C4-2B (cell line): ENCODE measurements around the gene ZDHHC6.
A peak's percentile ranks its signal among the peaks of the same experiment; 100 is the strongest.

Source experiments
- H3K27ac ChIP-seq: fragments of 450-650 bp; 2 replicates; pipeline ENCODE4 v1.5.1; 2017
- CTCF ChIP-seq: fragments of 450-650 bp; conservative IDR thresholded peaks from 2 replicates; pipeline ENCODE4 v1.5.1; 2017; ENCODE audit warnings: mild to moderate bottlenecking
- ZFX ChIP-seq: fragments of 450-650 bp; IDR thresholded peaks from 2 replicates; pipeline ENCODE4 v1.6.1; 2017

ZDHHC6 gene

GRCh38 chr10:112446855-112447619 is at the start of gene ZDHHC6, which contains the start of gene VTI1A:
Gene ZDHHC6, minus strand, starts transcription at chr10:112446914. Its CDS starts 1,478 bp downstream, at chr10:112445436.
Gene VTI1A, plus strand, starts transcription at chr10:112447215. Its CDS starts 159 bp downstream, at chr10:112447374.
- H3K27ac ChIP-seq = peak within 1 kb of the TSS; percentile 89
- TF ChIP-seq ZFX (0 out of 2 replicates have a peak, but pooled peaks have one; percentile 1), CTCF (peak; percentile 35)

- no peak for TF ChIP-seq CTCF
- TF ChIP-seq ZFX = no peak
- no peak overlapping the region for H3K27ac ChIP-seq
Observed at GRCh38 chr10:112492736-112493135, 46.0 kb upstream of the ZDHHC6 start.

GRCh38 chr10:112491144-112491543 is 44.4 kb upstream of the ZDHHC6 start:
- H3K27ac ChIP-seq = no peak overlapping the region
- TF ChIP-seq ZFX (no peak), CTCF (no peak)

- H3K27ac ChIP-seq = no peak overlapping the region
- TF ChIP-seq CTCF (no peak), ZFX (no peak)
Observed at GRCh38 chr10:112490545-112490944, 43.8 kb upstream of the ZDHHC6 start.

- no peak overlapping the region for H3K27ac ChIP-seq
- TF ChIP-seq ZFX = no peak
- TF ChIP-seq CTCF = no peak
Observed at GRCh38 chr10:112487964-112488363, 41.2 kb upstream of the ZDHHC6 start.

GRCh38 chr10:112484399-112484798 is 37.7 kb upstream of the ZDHHC6 start:
- TF ChIP-seq CTCF (no peak), ZFX (no peak)
- no peak overlapping the region for H3K27ac ChIP-seq

- TF ChIP-seq CTCF = no peak
- no peak for TF ChIP-seq ZFX
- no peak overlapping the region for H3K27ac ChIP-seq
Observed at GRCh38 chr10:112481602-112482001, 34.9 kb upstream of the ZDHHC6 start.
